ENCODE measurements around the gene ASPHD1.

GRCh38 chr16:29908719-29909220 lies 8.5 kb downstream of the ASPHD1 start:
- no peak for TF ChIP-seq CTCF (conservative IDR thresholded peaks at IDR 0.05 in 1 of 2, IDR thresholded peaks at IDR 0.05 in 1 of 2; ENCODE audit: extremely low read depth in 1 of 2, insufficient read depth in 1 of 2, low read depth in 1 of 2, low read length in 2 of 2)
- no peak for TF ChIP-seq EZH2 (IDR thresholded peaks at IDR 0.05; ENCODE audit: borderline replicate concordance, low read length)

All from mammary epithelial cell (primary cell).